Right lobe of liver (tissue), 6 donors: ENCODE measurements around the gene FBXO31. TPM values are rescaled to one million over a fixed set of nuclear protein-coding genes. Genes with fewer than 3 reads are reported as not detected.
A peak's percentile ranks its signal among the peaks of the same experiment; 100 is the strongest.

Source experiments
- ATAC-seq, 4 donors: fragments of 200-7000 bp; cut with Tn5 transposase; one replicate each; pipeline ENCODE4 v1.9.1; 2020; ENCODE audit warnings: mild to moderate bottlenecking in 4 of 4, moderate library complexity in 4 of 4
- DNase-seq, 3 donors: peaks; one replicate each; pipeline ENCODE4 v3.0.0-alpha.2; 2020
- H3K27ac ChIP-seq, 3 donors: fragments of 200-600 bp; one replicate each; pipeline ENCODE4 v1.8.0; 2022
- H3K27me3 ChIP-seq, 2 donors: fragments of 200-600 bp; one replicate each; pipeline ENCODE4 v1.8.0; 2022
- H3K36me3 ChIP-seq, 4 donors: fragments of 200-600 bp; sonication (generic) in 1 of 4; one replicate each; pipeline versions ENCODE4 v1.5.1 to v1.8.0; 2017 to 2022; ENCODE audit warnings: control low read depth in 1 of 4
- H3K4me1 ChIP-seq, 4 donors: fragments of 200-600 bp; sonication (generic) in 1 of 4; one replicate each; pipeline versions ENCODE4 v1.5.1 to v1.8.0; 2017 to 2022; ENCODE audit warnings: control low read depth in 1 of 4
- H3K4me3 ChIP-seq, 3 donors: fragments of 200-600 bp; one replicate each; pipeline ENCODE4 v1.8.0; 2022
- H3K9me3 ChIP-seq, 4 donors: fragments of 200-600 bp; sonication (generic) in 1 of 4; one replicate each; pipeline versions ENCODE4 v1.5.1 to v1.8.0; 2017 to 2022; ENCODE audit warnings: control low read depth in 1 of 4
- CTCF ChIP-seq, 4 donors: fragments of 200-600 bp in 3 of 4; fragments of 450-650 bp in 1 of 4; IDR thresholded peaks; one replicate each; pipeline versions ENCODE4 v1.5.1 to v1.8.0; 2016 to 2022; ENCODE audit warnings: antibody characterized with exemption in 4 of 4, mild to moderate bottlenecking in 2 of 4
- POLR2A ChIP-seq: fragments of 450-650 bp; IDR thresholded peaks from one replicate; pipeline ENCODE4 v1.6.1; 2017; ENCODE audit warnings: antibody characterized with exemption, mild to moderate bottlenecking
- WGBS: methylation state at CpG from one replicate; pipeline ENCODE4 v1.1.6; 2018; ENCODE audit warnings: low coverage, low lambda C conversion rate; ENCODE audit not compliant: insufficient coverage; ENCODE audit errors: missing lambda C conversion rate; 5-methylcytosine and 5-hydroxymethylcytosine counted together
- intact Hi-C, 2 donors: fragments of 100-400 bp; cut with DNase I; formaldehyde crosslinking; loops; one replicate each; pipeline versions ENCODE4 v1.11.2 to v1.14.1; 2022
- total RNA-seq, 6 experiments: library from RNA; depleted of rRNA in 2 of 6; stranded (reverse); fragments of >200 nt in 2 of 6; fragmentation: NEBNext Ultra II Directional in 3 of 6; extraction: Animal tissue kit (Norgen Biotek cat#: 25700) in 3 of 6; gene quantifications; one replicate each; pipeline versions ENCODE4 v1.1.0 to v1.2.4, GENCODE V29; 2016 to 2023
- donor health status: DM: no; HTN: yes; CAD: no.
- donor health status: DM: no; HTN: no; CAD: no.
- donor health status: DM: no; HTN: no; CAD: no.
- donor health status: DM: no; HTN: yes; CAD: no.
- donor health status: DM: no; HTN: yes; CAD: no.

FBXO31 gene
- total RNA-seq, 6 experiments from 2014 or later: 20.6 to 56.9 (median 31.1) TPM

GRCh38 chr16:87295661-87296531 is 87.7 kb downstream of the FBXO31 start:
- no peak overlapping the region for H3K4me3 ChIP-seq
- peak in 1 of 3 donors; percentile 36 for DNase-seq
- H3K27ac ChIP-seq: no peak overlapping the region

GRCh38 chr16:87295259-87295658 is 88.3 kb downstream of the FBXO31 start:
- ATAC-seq: no peak
- Histone ChIP-seq H3K9me3 (no peaks in the 10 kb centered on the region), H3K27me3 (no peaks in the 10 kb centered on the region), H3K4me3 (no peak overlapping the region), H3K36me3 (no peaks in the 10 kb centered on the region), H3K27ac (no peak overlapping the region), H3K4me1 (no peaks in the 10 kb centered on the region)
- intact Hi-C loops: no loop called here
- DNase-seq: no peak
- TF ChIP-seq CTCF (IDR thresholded peaks at IDR 0.05) (no peak), POLR2A (no peak)
- 63% methylated on average over 3 of the region's 4 CpGs for WGBS

More at GRCh38 chr16:87295661-87296531, 87.7 kb downstream of the FBXO31 start:
- TF ChIP-seq CTCF (IDR thresholded peaks at IDR 0.05): no peak
- no peak for TF ChIP-seq POLR2A
- 84% methylated on average over 13 of the region's 20 CpGs for WGBS
- Histone ChIP-seq H3K27me3 (no peaks in the 10 kb centered on the region), H3K36me3 (no peaks in the 10 kb centered on the region), H3K9me3 (no peaks in the 10 kb centered on the region), H3K4me1 (no peaks in the 10 kb centered on the region)
- no peak for ATAC-seq
- intact Hi-C loops: no loop called here

- Histone ChIP-seq H3K36me3 (no peaks in the 10 kb centered on the region), H3K4me1 (no peaks in the 10 kb centered on the region), H3K27me3 (no peaks in the 10 kb centered on the region), H3K9me3 (no peaks in the 10 kb centered on the region), H3K4me3 (no peak overlapping the region), H3K27ac (no peak overlapping the region)
- DNase-seq (peak in 1 of 3 donors; percentile 21), ATAC-seq (no peak)
- intact Hi-C loops: no loop called here
- no peak for TF ChIP-seq POLR2A
- TF ChIP-seq CTCF (IDR thresholded peaks at IDR 0.05): no peak
- 94% methylated on average over 3 of the region's 3 CpGs for WGBS
Observed at GRCh38 chr16:87293990-87294389, 89.6 kb downstream of the FBXO31 start.

GRCh38 chr16:87291944-87292343 is 91.6 kb downstream of the FBXO31 start:
- no peaks in the 10 kb centered on the region for H3K27me3 ChIP-seq
- no peak overlapping the region for H3K4me3 ChIP-seq
- TF ChIP-seq POLR2A: no peak
- no peak for TF ChIP-seq CTCF (IDR thresholded peaks at IDR 0.05)
- H3K36me3 ChIP-seq: no peaks in the 10 kb centered on the region
- no peak overlapping the region for H3K27ac ChIP-seq
- no peak for DNase-seq
- H3K4me1 ChIP-seq: no peaks in the 10 kb centered on the region
- H3K9me3 ChIP-seq: no peaks in the 10 kb centered on the region
- ATAC-seq: no peak
- WGBS: 76% methylated on average over 6 of the region's 6 CpGs
- intact Hi-C loops: no loop called here
